Fibroblast of pulmonary artery (primary cell): ENCODE measurements around the gene SLFN12.

ENCODE experiments used
- DNase-seq: peaks from one replicate; pipeline ENCODE4 v3.0.0-alpha.2; 2010; ENCODE audit warnings: low read depth
- H3K4me3 ChIP-seq: replicated peaks from 2 replicates; pipeline ENCODE4 v1.5.1; 2011; ENCODE audit warnings: low read depth, mild to moderate bottlenecking, control low read depth, low read length, moderate library complexity
- TF ChIP-seq, protein P1 (sequence below): IDR thresholded peaks from 2 replicates; pipeline ENCODE4 v1.5.1; 2011; ENCODE audit warnings: mild to moderate bottlenecking, control low read depth, low read length, inconsistent platforms; ENCODE audit errors: missing control alignments

SLFN12 gene

GRCh38 chr17:35372846-35373533 is 59.3 kb downstream of the SLFN12 start:
- TF ChIP-seq, protein P1, sequence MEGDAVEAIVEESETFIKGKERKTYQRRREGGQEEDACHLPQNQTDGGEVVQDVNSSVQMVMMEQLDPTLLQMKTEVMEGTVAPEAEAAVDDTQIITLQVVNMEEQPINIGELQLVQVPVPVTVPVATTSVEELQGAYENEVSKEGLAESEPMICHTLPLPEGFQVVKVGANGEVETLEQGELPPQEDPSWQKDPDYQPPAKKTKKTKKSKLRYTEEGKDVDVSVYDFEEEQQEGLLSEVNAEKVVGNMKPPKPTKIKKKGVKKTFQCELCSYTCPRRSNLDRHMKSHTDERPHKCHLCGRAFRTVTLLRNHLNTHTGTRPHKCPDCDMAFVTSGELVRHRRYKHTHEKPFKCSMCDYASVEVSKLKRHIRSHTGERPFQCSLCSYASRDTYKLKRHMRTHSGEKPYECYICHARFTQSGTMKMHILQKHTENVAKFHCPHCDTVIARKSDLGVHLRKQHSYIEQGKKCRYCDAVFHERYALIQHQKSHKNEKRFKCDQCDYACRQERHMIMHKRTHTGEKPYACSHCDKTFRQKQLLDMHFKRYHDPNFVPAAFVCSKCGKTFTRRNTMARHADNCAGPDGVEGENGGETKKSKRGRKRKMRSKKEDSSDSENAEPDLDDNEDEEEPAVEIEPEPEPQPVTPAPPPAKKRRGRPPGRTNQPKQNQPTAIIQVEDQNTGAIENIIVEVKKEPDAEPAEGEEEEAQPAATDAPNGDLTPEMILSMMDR = no peak
- peak overlapping the region; percentile 75 for H3K4me3 ChIP-seq
- DNase-seq = no peak

- H3K4me3 ChIP-seq = no peak overlapping the region
- TF ChIP-seq, protein P1 = no peak
- DNase-seq = no peak
These were observed 60.4 kb downstream of the SLFN12 start for GRCh38 chr17:35371934-35372333.

DNA sequence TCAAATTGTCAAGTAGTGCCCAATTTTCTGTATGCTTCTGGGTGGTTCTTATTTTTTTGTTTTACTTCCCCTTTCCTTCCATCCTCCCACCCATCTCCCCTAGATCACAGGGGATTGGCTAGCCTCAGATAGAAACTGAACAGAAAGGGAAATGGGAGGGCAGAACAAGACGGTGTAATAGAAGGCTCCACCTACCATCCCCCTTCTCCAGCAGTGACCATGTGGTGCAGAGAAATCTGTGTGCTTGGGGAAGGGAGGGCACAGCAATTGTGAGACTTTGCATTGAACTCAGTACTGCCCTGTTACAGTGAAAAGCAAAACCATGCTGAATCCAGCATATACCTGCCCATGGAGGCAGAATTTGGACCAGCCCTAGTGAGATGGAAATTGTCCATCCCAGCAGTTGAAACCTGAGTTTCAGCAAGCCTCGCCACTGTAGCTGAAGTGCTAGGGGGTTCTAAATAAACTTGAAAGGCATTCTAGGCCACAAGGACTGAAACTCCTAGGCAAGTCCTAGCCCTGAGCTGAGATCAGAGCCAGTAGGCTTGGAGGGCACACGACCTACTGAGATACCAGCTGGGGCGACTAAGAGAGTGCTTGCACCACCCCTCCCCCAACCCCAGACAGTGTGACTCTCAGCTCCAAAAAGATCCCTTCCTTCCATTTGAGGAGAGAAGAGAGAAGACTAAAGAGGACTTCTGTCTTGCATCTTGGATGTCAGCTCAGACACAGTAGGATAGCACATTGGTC is 64.0 kb downstream of the SLFN12 start:
- H3K4me3 ChIP-seq = no peak overlapping the region
- TF ChIP-seq, protein P1 = no peak
- DNase-seq = peak; percentile 39

DNA sequence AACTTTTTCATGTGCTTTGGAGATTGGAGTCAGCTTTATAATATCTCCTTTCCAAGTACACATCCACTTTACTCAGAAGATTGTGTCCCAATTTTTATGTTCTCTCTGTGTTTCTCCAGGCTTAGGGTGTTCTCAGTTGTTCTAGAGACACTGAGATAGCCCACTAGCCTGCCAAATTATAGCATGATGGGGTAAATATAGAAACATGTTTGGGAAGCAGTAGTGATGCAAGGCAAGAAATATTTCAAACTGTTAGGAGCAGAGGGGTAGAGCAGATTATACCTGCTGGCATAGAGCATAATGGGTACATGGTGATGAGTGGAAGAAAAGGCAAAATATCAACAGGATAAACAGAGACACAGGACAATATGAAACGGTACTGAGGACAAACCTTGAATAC is 71.3 kb downstream of the SLFN12 start:
- TF ChIP-seq, protein P1 = no peak
- H3K4me3 ChIP-seq = no peak overlapping the region
- no peak for DNase-seq
